ENCODE measurements around the gene DEAF1.

DNA sequence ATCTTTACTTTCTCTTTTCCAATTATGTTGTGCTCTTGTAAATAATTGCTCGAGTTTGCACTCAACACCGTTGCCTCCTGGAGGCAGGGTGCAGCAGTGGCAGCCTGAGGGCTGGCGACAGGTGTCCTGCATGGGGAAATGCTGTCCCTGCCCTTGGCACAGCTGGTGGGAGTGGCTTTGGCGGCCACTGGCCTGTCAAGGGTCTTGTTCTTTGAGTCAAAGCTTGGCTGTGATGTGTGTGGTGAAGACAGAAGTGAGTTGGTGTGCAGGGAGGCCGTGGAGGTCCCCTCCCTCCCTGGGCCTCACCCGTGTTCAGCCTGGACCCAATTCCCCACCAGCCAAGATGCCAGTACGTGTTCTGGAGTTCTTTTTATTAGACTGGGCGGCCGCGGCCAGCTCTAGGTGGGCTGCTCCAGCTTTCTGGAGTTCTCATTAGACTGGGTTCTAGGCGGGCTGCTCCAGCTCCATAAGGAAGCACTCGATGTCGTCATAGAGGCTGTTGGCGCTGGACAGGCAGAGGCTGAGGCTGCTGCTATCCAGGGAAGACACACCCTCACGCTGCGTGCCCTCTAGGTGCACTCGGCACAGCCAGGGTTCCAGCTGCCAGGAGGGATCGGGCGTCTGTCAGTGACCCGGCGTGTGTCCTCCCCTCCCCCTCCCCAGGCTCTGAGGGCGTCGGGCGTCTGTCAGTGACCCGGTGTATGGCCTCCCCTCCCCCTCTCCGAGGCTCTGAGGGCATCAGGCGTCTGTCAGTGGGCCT, 82.6 kb downstream of the DEAF1 start:
- TF ChIP-seq, protein P1, sequence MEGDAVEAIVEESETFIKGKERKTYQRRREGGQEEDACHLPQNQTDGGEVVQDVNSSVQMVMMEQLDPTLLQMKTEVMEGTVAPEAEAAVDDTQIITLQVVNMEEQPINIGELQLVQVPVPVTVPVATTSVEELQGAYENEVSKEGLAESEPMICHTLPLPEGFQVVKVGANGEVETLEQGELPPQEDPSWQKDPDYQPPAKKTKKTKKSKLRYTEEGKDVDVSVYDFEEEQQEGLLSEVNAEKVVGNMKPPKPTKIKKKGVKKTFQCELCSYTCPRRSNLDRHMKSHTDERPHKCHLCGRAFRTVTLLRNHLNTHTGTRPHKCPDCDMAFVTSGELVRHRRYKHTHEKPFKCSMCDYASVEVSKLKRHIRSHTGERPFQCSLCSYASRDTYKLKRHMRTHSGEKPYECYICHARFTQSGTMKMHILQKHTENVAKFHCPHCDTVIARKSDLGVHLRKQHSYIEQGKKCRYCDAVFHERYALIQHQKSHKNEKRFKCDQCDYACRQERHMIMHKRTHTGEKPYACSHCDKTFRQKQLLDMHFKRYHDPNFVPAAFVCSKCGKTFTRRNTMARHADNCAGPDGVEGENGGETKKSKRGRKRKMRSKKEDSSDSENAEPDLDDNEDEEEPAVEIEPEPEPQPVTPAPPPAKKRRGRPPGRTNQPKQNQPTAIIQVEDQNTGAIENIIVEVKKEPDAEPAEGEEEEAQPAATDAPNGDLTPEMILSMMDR (IDR thresholded peaks at IDR 0.05): no peak
- TF ChIP-seq POLR2A (IDR thresholded peaks at IDR 0.05): no peak
- TF ChIP-seq EP300 (IDR thresholded peaks at IDR 0.05): no peak
